ENCODE results near the gene RUNX1. TPM values are rescaled to one million over a fixed set of nuclear protein-coding genes. Genes with fewer than 3 reads are reported as not detected.

RUNX1 gene
- total and polyA plus RNA-seq, 2 donors (not counting 1 experiment from before 2014, with no cell fraction given) = 26.3 to 73.0 TPM

DNA sequence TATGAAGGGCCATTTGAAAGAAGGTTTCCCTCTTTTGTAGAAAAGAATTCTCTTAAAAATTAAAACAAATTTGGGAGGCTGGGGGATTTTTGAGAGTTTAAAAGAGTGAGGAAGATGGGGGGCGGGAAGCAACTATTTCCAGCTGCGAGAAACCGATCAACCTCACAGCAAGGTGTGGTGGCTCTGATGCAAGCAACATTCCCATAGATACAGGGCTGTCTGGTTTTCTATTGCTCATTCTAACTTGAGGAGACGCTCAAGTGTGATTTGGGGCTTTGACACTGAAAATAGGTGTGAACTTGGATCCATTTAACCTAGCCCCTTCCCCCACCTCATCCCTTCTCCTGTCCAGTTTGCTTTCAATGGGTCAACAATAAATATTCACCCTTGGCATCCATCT is 7.2 kb downstream of the RUNX1 start:
- intact Hi-C loops (cut with micrococcal nuclease) = loop anchor here (10.0 kb wide), 1 partner anchor 1213 kb away; no protein-coding TSS in a partner anchor
- ATAC-seq (ENCODE audit: low read depth) (no peak), DNase-seq (no peak)
- no peak overlapping the region for H3K27ac Mint-ChIP-seq
- H3K4me3 ChIP-seq (ENCODE audit: control extremely low read depth in 1 of 5, extremely low read depth in 1 of 5, insufficient read depth in 1 of 5, low read depth in 2 of 5, low read length in 4 of 5) = no peak overlapping the region
- H3K4me1 Mint-ChIP-seq = peaks cover 80% of the 10 kb centered on the region
- ChIA-PET POLR2A (no interaction called here), CTCF (interaction anchor here (2.5 kb wide), 1 partner anchor 152 kb away, joined by 10 read pairs; no protein-coding TSS in a partner anchor)
- H3K4me1 ChIP-seq (ENCODE audit: control insufficient read depth in 2 of 2, insufficient read depth in 2 of 2, low read length in 2 of 2) = peaks cover 70 to 77% of the 10 kb centered on the region in 2 donors
- H3K4me3 Mint-ChIP-seq = no peak overlapping the region
- H3K79me2 ChIP-seq (ENCODE audit: control insufficient read depth, insufficient read depth, low read length) = peaks cover 99% of the 10 kb centered on the region
- H3K36me3 ChIP-seq (replicated peaks in 1 of 2; ENCODE audit: control extremely low read depth in 1 of 2, control insufficient read depth in 1 of 2, extremely low read depth in 1 of 2, insufficient read depth in 2 of 2, low read length in 1 of 2) = peaks cover 0 to 26% of the 10 kb centered on the region in 2 experiments
- no peak overlapping the region for H3K4me2 ChIP-seq (replicated peaks; ENCODE audit: low read depth, low read length, poor library complexity, severe bottlenecking)
- H3K27me3 Mint-ChIP-seq = no peaks in the 10 kb centered on the region
- H3K27ac ChIP-seq (ENCODE audit: low read length in 2 of 2) = no peak overlapping the region
- no peaks in the 10 kb centered on the region for H3K9me3 ChIP-seq (ENCODE audit: control extremely low read depth in 1 of 3, control insufficient read depth in 2 of 3, insufficient read depth in 1 of 3, low read length in 2 of 3)
- H3K9ac ChIP-seq (ENCODE audit: low read length) = no peak overlapping the region
- H2AFZ ChIP-seq (ENCODE audit: insufficient read depth, low read depth, low read length, poor library complexity, severe bottlenecking) = no peak overlapping the region
- H3K9me3 Mint-ChIP-seq (ENCODE audit: insufficient read depth) = no peaks in the 10 kb centered on the region
- H3K27me3 ChIP-seq (replicated peaks in 1 of 4; ENCODE audit: control extremely low read depth in 1 of 4, control insufficient read depth in 3 of 4, insufficient read depth in 4 of 4, low read length in 3 of 4) = no peaks in the 10 kb centered on the region
- TF ChIP-seq, protein P1, sequence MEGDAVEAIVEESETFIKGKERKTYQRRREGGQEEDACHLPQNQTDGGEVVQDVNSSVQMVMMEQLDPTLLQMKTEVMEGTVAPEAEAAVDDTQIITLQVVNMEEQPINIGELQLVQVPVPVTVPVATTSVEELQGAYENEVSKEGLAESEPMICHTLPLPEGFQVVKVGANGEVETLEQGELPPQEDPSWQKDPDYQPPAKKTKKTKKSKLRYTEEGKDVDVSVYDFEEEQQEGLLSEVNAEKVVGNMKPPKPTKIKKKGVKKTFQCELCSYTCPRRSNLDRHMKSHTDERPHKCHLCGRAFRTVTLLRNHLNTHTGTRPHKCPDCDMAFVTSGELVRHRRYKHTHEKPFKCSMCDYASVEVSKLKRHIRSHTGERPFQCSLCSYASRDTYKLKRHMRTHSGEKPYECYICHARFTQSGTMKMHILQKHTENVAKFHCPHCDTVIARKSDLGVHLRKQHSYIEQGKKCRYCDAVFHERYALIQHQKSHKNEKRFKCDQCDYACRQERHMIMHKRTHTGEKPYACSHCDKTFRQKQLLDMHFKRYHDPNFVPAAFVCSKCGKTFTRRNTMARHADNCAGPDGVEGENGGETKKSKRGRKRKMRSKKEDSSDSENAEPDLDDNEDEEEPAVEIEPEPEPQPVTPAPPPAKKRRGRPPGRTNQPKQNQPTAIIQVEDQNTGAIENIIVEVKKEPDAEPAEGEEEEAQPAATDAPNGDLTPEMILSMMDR (IDR thresholded peaks at IDR 0.05) = no peak
- TF ChIP-seq EZH2 (IDR thresholded peaks at IDR 0.05; ENCODE audit: borderline replicate concordance, insufficient read depth, low read depth, low read length, poor library complexity, severe bottlenecking) = no peak
- H4K20me1 ChIP-seq (ENCODE audit: control insufficient read depth, insufficient read depth, low read length, poor library complexity, severe bottlenecking) = peaks cover 74% of the 10 kb centered on the region
- 95% methylated on average over 3 of the region's 4 CpGs for WGBS (ENCODE audit: insufficient coverage)

DNA sequence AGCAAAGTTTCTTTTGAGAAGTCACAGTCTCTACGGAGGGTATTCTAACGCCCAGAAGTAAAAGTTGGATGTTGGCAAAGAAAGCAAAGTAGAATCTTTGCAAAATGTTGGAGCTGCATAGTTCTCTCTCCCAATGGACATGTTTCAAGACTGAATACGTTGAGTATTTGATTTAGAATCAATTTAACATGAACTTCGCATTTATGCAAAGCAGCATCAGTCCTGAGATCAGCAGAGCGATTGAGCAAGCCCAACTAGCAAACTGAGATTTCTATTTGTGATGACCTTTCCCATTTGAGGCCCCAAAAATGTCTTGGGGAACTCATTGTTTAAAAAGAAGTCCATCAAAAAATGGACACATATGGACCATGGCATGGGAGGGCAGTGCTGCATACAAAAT is 8.0 kb downstream of the RUNX1 start:
- TF ChIP-seq, protein P1 (IDR thresholded peaks at IDR 0.05) = no peak
- no peak for TF ChIP-seq EZH2 (IDR thresholded peaks at IDR 0.05; ENCODE audit: borderline replicate concordance, insufficient read depth, low read depth, low read length, poor library complexity, severe bottlenecking)
- DNase-seq = no peak
- H3K9ac ChIP-seq (ENCODE audit: low read length) = peak overlapping the region; percentile 28
- H3K36me3 ChIP-seq (replicated peaks in 1 of 2; ENCODE audit: control extremely low read depth in 1 of 2, control insufficient read depth in 1 of 2, extremely low read depth in 1 of 2, insufficient read depth in 2 of 2, low read length in 1 of 2) = peaks cover 0 to 33% of the 10 kb centered on the region in 2 experiments
- no peaks in the 10 kb centered on the region for H3K27me3 Mint-ChIP-seq
- ChIA-PET CTCF (interaction anchor here (2.5 kb wide), 1 partner anchor 151 kb away, joined by 10 read pairs; no protein-coding TSS in a partner anchor), POLR2A (interaction anchor here (0.7 kb wide), 1 partner anchor 215 kb away, joined by 4 read pairs; no protein-coding TSS in a partner anchor)
- no peaks in the 10 kb centered on the region for H3K9me3 Mint-ChIP-seq (ENCODE audit: insufficient read depth)
- WGBS (ENCODE audit: insufficient coverage) = 78% methylated on average over 2 of the region's 5 CpGs
- H2AFZ ChIP-seq (ENCODE audit: insufficient read depth, low read depth, low read length, poor library complexity, severe bottlenecking) = no peak overlapping the region
- no peak overlapping the region for H3K27ac ChIP-seq (ENCODE audit: low read length in 2 of 2)
- H3K27me3 ChIP-seq (replicated peaks in 1 of 4; ENCODE audit: control extremely low read depth in 1 of 4, control insufficient read depth in 3 of 4, insufficient read depth in 4 of 4, low read length in 3 of 4) = no peaks in the 10 kb centered on the region
- H3K79me2 ChIP-seq (ENCODE audit: control insufficient read depth, insufficient read depth, low read length) = peaks cover 99% of the 10 kb centered on the region
- peak overlapping the region; percentile 77 for H3K4me3 Mint-ChIP-seq
- no peaks in the 10 kb centered on the region for H3K9me3 ChIP-seq (ENCODE audit: control extremely low read depth in 1 of 3, control insufficient read depth in 2 of 3, insufficient read depth in 1 of 3, low read length in 2 of 3)
- peak overlapping the region; percentile 54 for H3K4me2 ChIP-seq (replicated peaks; ENCODE audit: low read depth, low read length, poor library complexity, severe bottlenecking)
- intact Hi-C loops (cut with micrococcal nuclease) = loop anchor here (10.0 kb wide), 1 partner anchor 1214 kb away; no protein-coding TSS in a partner anchor
- peak overlapping the region in 2 of 5 experiments; percentile 13 to 44 for H3K4me3 ChIP-seq (ENCODE audit: control extremely low read depth in 1 of 5, extremely low read depth in 1 of 5, insufficient read depth in 1 of 5, low read depth in 2 of 5, low read length in 4 of 5)
- H3K27ac Mint-ChIP-seq = peak overlapping the region; percentile 59
- peaks cover 82% of the 10 kb centered on the region for H4K20me1 ChIP-seq (ENCODE audit: control insufficient read depth, insufficient read depth, low read length, poor library complexity, severe bottlenecking)
- no peak for ATAC-seq (ENCODE audit: low read depth)
- peaks cover 62 to 69% of the 10 kb centered on the region in 2 donors for H3K4me1 ChIP-seq (ENCODE audit: control insufficient read depth in 2 of 2, insufficient read depth in 2 of 2, low read length in 2 of 2)
- H3K4me1 Mint-ChIP-seq = peaks cover 74% of the 10 kb centered on the region

All from B cell (primary cell).